Measurements from ENCODE around the gene ATF6B. TPM values are rescaled to one million over a fixed set of nuclear protein-coding genes. Genes with fewer than 3 reads are reported as not detected.

ATF6B gene
- total and polyA plus RNA-seq, 2 of the 8 experiments (the other 6 are each of a cell fraction or from before 2014, with no cell fraction given), result 38.1 to 42.2 TPM

DNA sequence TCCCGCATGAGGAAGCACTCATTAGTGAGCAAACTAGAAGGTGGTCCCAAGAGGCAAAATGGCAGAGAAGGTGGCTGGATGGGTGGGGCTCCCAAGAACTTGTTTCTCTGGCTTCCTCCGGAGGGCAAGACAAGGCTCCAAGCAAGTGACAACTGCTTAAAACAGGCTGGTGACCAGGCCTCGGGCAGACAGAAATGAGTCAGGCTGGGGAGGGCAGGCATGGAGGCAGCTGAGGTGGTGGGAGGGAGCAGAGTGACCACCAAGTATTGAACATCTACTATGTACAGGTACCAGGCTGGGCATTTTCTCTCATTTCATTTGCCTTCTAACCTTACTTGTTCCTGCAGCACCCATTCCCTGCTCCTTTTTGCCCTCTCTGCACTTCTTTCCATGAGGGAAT, 52.3 kb downstream of the ATF6B start (continued):
- TF ChIP-seq ATF2 (IDR thresholded peaks at IDR 0.05; ENCODE audit: low read length) (no peak), RFX5 (IDR thresholded peaks at IDR 0.05; ENCODE audit: borderline replicate concordance, low read depth, low read length) (no peak), SAP30 (IDR thresholded peaks at IDR 0.05; ENCODE audit: insufficient read depth, insufficient replicate concordance, low read length) (no peak), ATF3 (IDR thresholded peaks at IDR 0.05; ENCODE audit: insufficient read depth, low read depth, low read length) (no peak), ASH2L (IDR thresholded peaks at IDR 0.05; ENCODE audit: low read length) (no peak), USF2 (IDR thresholded peaks at IDR 0.05; ENCODE audit: low read length) (no peak)

Measured in H1 (cell line).